Stimulated activated CD4-positive, alpha-beta T cell treated with anti-CD3 and anti-CD28 coated beads, Interleukin-15, amount 100 ng/mL, for 1 hour (primary cell): ENCODE data around the gene INSR.
"Not testable (repeated sequence)": the region's sequence is repeated elsewhere in the genome, so short reads cannot be mapped to it uniquely, and the experiment has no call there.

Experiments used
- DNase-seq, 2 donors: peaks; one replicate each; pipeline ENCODE4 v3.0.0-alpha.2; 2020; ENCODE audit warnings: low read depth in 1 of 2, low spot score in 1 of 2

INSR gene

GRCh38 chr19:7293762-7294557 is at the start of gene INSR:
Gene INSR, minus strand, starts transcription at chr19:7294414. Its CDS starts 523 bp downstream, at chr19:7293891.
- DNase-seq = peak; percentile 4 to 52

- DNase-seq = no peak
Observed at GRCh38 chr19:7342143-7342542, 47.9 kb upstream of the INSR start.

- peak; percentile 73 to 83 for DNase-seq
Observed at GRCh38 chr19:7340959-7341837, 47.0 kb upstream of the INSR start.

- DNase-seq = no peak
Observed at GRCh38 chr19:7337380-7338194, 43.4 kb upstream of the INSR start.

- DNase-seq = no peak
Observed at GRCh38 chr19:7336321-7336973, 42.2 kb upstream of the INSR start.

- DNase-seq = no peak
Observed at GRCh38 chr19:7333198-7334118, 39.2 kb upstream of the INSR start.

- no peak for DNase-seq
Observed at GRCh38 chr19:7331446-7331845, 37.2 kb upstream of the INSR start.

- DNase-seq = no peak
Observed at GRCh38 chr19:7328647-7329046, 34.4 kb upstream of the INSR start.

- DNase-seq = no peak
Observed at GRCh38 chr19:7327802-7328201, 33.6 kb upstream of the INSR start.

GRCh38 chr19:7326105-7326877 is 32.1 kb upstream of the INSR start:
- DNase-seq = no peak

- no peak for DNase-seq
Observed at GRCh38 chr19:7318176-7318575, 24.0 kb upstream of the INSR start.

GRCh38 chr19:7312816-7313215 is 18.6 kb upstream of the INSR start:
- no peak for DNase-seq

GRCh38 chr19:7311911-7312310 is 17.7 kb upstream of the INSR start:
- DNase-seq = no peak

- DNase-seq = not testable (repeated sequence)
Observed at GRCh38 chr19:7308327-7308726, 14.1 kb upstream of the INSR start.

GRCh38 chr19:7307590-7308218 is 13.5 kb upstream of the INSR start:
- no peak for DNase-seq

GRCh38 chr19:7304200-7304599 is 10.0 kb upstream of the INSR start:
- DNase-seq = no peak

- no peak for DNase-seq
Observed at GRCh38 chr19:7303470-7303869, 9.3 kb upstream of the INSR start.

- no peak for DNase-seq
Observed at GRCh38 chr19:7301525-7301924, 7.3 kb upstream of the INSR start.

GRCh38 chr19:7297742-7298141 is 3.5 kb upstream of the INSR start:
- DNase-seq = no peak
